HL-60 (cell line): ENCODE results near the gene ARAP3.

Experiments
- POLR2AphosphoS5 ChIP-seq: IDR thresholded peaks from 2 replicates; pipeline ENCODE4 v1.6.1; 2012; ENCODE audit warnings: low read depth
- REST ChIP-seq: IDR thresholded peaks from 2 replicates; pipeline ENCODE4 v1.6.1; 2012; ENCODE audit warnings: low read depth; ENCODE audit not compliant: insufficient replicate concordance
- TF ChIP-seq, protein P1 (sequence below): IDR thresholded peaks from one replicate; pipeline ENCODE4 v1.5.1; 2011; ENCODE audit warnings: low read length, control low read depth, inconsistent platforms; ENCODE audit not compliant: insufficient read depth

DNA sequence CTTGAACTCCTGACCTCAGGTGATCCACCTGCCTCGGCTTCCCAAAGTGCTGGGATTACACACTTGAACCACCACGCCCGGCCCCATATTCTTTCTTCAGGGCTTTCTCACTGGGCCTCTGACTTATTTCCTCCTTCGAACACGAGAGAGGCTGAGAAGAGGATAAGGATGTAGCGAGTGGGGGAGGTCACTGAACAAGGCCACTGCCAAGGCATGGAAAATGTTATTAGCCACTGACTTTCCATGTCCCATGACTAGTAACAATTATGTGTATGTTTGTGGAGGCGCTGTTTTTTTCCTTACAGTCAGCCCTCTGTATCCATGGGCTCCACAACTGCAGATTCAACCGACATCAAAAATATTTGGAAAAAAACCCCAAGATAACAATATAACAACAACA, 18.5 kb downstream of the ARAP3 start:
- TF ChIP-seq, protein P1, sequence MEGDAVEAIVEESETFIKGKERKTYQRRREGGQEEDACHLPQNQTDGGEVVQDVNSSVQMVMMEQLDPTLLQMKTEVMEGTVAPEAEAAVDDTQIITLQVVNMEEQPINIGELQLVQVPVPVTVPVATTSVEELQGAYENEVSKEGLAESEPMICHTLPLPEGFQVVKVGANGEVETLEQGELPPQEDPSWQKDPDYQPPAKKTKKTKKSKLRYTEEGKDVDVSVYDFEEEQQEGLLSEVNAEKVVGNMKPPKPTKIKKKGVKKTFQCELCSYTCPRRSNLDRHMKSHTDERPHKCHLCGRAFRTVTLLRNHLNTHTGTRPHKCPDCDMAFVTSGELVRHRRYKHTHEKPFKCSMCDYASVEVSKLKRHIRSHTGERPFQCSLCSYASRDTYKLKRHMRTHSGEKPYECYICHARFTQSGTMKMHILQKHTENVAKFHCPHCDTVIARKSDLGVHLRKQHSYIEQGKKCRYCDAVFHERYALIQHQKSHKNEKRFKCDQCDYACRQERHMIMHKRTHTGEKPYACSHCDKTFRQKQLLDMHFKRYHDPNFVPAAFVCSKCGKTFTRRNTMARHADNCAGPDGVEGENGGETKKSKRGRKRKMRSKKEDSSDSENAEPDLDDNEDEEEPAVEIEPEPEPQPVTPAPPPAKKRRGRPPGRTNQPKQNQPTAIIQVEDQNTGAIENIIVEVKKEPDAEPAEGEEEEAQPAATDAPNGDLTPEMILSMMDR: no peak
- TF ChIP-seq REST (no peak), POLR2AphosphoS5 (no peak)
